GM12892 (cell line): ENCODE data around the gene FOLR3.
"Not testable (repeated sequence)": the region's sequence is repeated elsewhere in the genome, so short reads cannot be mapped to it uniquely, and the experiment has no call there.

Source experiments
- DNase-seq: peaks from one replicate; pipeline ENCODE4 v3.0.0; 2011; ENCODE audit not compliant: insufficient read length
- FAIRE-seq: peaks from 2 replicates; lab custom pipeline; 2011; peaks lifted over from hg19 to GRCh38; lab: Jason Lieb, UNC
- POLR2A ChIP-seq: IDR thresholded peaks from 2 replicates; pipeline ENCODE4 v1.6.1; 2011; ENCODE audit warnings: low read depth, low read length, control low read depth
- POLR2AphosphoS5 ChIP-seq: IDR thresholded peaks from 2 replicates; pipeline ENCODE4 v1.6.1; 2011; ENCODE audit warnings: low read depth, low read length, control low read depth
- TAF1 ChIP-seq: IDR thresholded peaks from 2 replicates; pipeline ENCODE4 v1.6.1; 2011; ENCODE audit warnings: low read depth, mild to moderate bottlenecking, control low read depth, low read length, borderline replicate concordance

FOLR3 gene

DNA sequence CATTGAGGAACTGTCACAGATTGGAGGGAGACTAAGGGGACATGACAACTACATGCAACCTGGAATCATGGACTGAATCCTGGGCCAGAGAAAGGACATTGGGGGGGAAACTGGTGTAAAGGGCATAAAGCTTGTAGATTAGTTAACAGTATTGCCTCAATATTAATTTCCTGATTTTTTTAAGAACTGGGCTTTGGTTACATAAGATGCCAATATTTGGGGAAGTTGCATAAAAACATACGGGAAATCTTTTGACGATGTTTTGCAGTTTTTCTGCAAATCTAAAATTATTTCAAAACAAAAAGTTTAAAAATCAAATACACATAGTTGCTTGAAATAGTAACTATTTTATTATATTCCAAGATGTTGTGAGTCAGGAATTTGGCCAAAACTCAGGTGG is 2.9 kb upstream of the FOLR3 start:
- FAIRE-seq = no peak
- TF ChIP-seq POLR2AphosphoS5 (no peak), POLR2A (no peak), TAF1 (no peak)
- DNase-seq = no peak

DNA sequence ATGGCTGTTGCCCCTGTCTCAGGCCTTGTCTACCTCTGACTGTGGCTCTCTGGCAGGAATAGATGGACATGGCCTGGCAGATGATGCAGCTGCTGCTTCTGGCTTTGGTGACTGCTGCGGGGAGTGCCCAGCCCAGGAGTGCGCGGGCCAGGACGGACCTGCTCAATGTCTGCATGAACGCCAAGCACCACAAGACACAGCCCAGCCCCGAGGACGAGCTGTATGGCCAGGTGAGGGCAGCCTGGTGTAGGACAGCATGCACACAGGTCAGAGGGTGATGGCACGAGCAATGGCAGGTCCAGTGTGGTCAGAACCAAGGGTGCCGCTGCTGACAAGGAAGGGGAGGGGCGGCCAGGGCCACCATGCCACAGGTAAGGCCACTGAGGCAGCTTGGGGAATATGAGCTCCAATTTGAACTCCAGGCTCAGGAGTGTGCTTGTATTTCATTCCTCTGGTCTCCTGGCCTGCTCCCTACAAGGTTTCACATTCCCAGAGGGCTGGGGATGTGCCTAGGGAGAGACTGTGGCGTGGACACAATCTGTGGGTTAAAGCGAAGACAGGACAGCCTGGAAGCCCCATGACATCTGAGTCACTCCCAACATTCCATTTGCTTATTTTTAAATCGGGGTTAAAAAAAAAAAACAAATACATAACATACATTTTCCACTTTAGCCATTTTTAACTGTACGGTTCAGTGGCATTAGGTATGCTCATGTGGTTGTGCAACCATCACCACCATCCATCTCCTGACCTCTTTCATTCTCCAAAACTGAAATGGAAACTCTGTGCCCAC is 562 bp downstream of the FOLR3 start:
- no peak for FAIRE-seq
- DNase-seq = no peak
- TF ChIP-seq TAF1 (no peak), POLR2A (no peak), POLR2AphosphoS5 (no peak)

DNA sequence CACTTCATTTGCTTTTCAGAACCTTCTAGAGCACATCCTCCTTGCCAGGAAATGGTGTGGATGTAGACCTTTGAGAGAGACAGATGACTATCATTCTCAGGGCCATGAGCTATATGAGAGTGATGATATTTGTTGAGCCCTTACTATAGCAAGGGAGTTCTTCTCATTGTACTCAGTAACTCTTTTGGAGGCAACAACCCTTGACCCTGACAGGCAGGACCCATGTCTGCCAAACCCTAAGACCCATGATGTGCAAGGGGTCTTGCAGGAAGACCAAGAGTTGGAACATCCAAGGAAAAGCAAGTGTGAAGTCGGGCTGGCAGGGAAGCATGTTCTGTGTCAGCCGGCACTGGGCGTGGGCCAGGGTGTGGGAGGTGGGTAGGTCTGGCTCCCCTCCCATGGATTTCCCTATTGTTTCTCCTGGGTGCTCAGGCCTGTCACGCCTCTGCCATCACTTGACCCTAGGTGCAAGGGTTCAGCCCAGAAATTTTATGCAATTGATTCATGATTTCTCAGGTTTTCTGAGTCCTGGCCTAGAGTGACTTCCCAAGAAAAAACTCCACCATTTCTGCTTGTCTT is 1.2 kb downstream of the FOLR3 start:
- no peak for FAIRE-seq
- no peak for TF ChIP-seq TAF1

DNA sequence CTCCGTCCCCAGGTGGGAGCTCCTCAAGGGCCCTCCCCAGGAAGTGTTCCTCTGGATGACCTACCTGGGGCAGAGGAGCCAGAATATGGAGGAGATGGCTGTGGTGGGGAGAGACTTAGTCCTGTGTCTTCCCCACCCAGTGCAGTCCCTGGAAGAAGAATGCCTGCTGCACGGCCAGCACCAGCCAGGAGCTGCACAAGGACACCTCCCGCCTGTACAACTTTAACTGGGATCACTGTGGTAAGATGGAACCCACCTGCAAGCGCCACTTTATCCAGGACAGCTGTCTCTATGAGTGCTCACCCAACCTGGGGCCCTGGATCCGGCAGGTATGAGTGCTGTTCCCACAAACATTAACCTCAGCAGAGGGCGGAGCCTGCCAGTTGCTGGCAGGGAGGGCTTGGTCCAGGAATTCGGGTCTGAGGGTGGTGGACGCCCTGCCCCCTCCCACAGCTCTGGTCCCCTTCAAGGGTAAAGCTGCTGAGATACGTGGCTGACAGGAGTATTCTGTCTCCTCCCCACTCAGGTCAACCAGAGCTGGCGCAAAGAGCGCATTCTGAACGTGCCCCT is 3.4 kb downstream of the FOLR3 start:
- FAIRE-seq (no peak), DNase-seq (no peak)
- TF ChIP-seq TAF1 (no peak), POLR2A (no peak), POLR2AphosphoS5 (no peak)

More for the DNA sequence above, 1.2 kb downstream of the FOLR3 start:
- DNase-seq = no peak

DNA sequence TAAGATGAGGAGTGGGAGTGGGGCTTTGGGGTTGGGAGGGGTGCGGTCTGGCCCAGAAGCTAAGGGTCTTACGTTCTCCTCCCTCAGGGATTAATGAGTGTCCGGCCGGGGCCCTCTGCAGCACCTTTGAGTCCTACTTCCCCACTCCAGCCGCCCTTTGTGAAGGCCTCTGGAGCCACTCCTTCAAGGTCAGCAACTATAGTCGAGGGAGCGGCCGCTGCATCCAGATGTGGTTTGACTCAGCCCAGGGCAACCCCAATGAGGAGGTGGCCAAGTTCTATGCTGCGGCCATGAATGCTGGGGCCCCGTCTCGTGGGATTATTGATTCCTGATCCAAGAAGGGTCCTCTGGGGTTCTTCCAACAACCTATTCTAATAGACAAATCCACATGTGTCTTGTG is 4.0 kb downstream of the FOLR3 start:
- no peak for FAIRE-seq
- TF ChIP-seq POLR2AphosphoS5 = no peak
- TF ChIP-seq TAF1 = no peak
- TF ChIP-seq POLR2A = no peak

DNA sequence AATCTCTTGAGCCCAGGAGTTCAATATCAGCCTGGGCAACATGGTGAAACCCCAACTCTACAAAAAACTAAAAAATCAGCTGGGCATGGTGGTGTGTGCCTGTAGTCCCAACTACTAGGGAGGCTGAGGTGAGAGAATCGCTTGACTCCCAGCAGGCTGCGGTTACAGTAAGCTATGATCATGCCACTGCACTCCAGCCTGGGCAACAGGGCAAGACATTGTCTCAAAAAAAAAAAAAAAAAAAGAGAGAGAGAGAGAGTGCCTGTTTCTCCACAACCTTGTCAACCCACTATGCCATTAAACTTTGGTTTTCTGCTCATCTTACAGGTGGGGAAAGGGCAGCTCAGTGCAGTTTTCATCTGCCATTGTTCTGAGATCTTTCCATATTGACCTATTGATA is 5.1 kb downstream of the FOLR3 start:
- no peak for FAIRE-seq

More for the DNA sequence above, 4.0 kb downstream of the FOLR3 start:
- no peak for DNase-seq

DNA sequence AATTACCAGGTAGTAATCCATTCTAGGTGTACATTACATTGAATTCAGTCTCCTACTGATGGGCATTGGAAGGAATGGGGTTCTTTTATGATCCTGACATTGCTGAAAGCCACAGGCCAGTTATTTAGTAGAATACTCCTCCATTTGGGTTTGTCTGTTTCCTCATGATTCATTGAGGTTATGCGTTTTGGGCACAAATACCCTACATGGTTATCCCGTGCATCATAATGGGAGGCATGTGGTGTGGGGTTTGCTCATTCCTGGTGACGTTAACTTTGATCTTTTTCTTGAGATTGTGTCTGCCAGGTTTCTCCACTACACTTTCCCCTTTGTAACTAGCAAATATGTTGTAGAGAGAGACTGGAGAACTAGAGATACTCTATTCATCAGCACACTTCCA is 5.5 kb downstream of the FOLR3 start:
- TF ChIP-seq TAF1 (no peak), POLR2AphosphoS5 (no peak), POLR2A (no peak)
- DNase-seq = no peak
- no peak for FAIRE-seq

More for the DNA sequence above, 5.1 kb downstream of the FOLR3 start:
- no peak for TF ChIP-seq TAF1
- TF ChIP-seq POLR2AphosphoS5 = no peak
- TF ChIP-seq POLR2A = no peak
- DNase-seq = no peak

DNA sequence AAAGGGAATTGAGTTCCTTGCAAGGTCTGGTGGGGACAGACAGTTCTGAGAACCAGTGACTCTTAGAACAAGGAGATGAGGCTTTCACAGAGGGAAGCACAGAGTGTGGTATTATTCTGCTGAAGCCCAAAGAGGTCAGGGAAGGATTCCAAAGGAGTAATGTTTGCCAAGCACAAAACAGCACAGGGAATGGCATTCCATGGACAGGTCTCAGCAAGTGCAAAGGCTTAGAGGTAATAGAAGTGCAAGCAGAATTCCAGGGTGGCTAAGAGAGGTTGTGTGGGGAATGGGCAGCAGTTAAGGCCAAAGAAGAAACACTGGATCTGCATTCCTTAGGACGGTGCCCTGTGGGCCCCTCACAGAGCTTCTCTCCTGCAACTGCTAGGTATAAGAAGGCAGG is 6.6 kb downstream of the FOLR3 start:
- FAIRE-seq, DNase-seq: not testable (repeated sequence)

DNA sequence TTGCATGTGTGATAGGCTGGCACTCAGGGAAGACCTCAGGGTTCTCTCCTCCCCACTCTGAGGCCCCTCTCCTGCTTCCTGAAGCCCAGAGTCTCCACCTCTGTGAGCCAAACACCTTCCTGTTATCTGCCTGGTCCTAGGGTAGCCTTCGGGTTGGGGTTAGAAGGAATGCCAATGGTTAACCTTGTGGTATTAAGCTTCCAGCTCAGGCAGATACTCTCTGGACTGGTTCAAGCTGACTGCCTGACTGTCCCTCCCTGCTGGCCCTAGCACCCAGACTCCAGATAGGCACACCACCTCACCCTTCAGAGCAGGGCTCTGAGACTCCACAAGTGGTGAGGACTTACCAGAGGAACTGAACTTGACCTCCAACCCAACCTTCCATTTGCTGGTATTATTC is 7.0 kb downstream of the FOLR3 start:
- FAIRE-seq = peak; percentile 67
- DNase-seq = not testable (repeated sequence)

DNA sequence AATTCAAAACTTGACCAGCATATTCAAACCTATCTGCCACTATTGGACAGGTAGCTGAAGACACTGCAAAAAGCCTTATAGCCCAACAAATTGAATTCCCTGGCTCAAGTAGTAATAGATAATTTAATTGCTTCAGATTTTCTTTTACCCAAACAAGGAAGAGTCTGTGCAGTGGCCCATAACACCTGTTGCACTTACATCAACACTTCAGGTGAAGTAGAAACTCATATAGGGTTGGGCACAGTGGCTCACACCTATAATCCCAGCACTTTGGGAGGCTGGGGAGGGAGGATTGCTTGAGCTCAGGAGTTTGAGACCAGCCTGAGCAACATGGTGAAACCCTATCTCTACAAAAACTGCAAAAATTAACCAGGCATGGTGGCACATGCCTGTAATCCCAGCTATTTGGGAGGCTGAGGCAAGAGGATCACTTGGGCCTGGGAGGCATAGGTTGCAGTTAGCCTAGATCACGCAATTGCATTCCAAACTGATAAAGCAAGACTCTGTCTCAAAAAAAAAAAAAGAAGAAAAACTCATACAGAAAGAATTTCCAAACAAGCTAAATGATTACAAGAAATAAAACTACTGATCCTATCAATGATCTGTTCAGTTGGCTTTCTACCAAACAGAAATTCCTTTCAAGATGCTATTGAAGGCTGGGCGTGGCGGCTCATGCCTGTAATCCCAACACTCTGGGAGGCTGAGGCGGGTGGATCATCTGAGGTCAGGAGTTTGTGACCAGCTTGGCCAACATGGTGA is 9.5 kb downstream of the FOLR3 start:
- FAIRE-seq (no peak), DNase-seq (no peak)
- TF ChIP-seq POLR2AphosphoS5 (no peak), POLR2A (no peak), TAF1 (no peak)

DNA sequence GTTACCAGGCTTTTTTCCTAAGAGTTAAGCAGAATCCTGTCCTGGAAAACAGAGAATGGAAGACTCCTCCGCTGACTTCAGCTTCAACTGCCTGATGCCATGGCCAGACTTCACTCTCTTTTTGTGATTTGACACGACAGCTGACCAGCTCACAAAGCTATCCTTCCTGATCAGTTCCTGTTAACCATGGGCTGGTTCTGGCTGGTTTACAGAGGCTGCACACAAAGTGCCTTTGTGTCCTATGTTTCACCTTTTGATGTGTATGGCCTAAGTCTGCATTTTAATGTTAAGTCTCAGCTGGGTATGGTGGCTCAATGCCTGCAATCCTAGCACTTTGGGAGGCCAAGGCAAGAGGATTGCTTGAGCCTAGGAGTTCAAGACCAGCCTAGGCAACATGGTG is 11.1 kb downstream of the FOLR3 start:
- TF ChIP-seq POLR2AphosphoS5 (no peak), POLR2A (no peak), TAF1 (no peak)
- FAIRE-seq (no peak), DNase-seq (no peak)

DNA sequence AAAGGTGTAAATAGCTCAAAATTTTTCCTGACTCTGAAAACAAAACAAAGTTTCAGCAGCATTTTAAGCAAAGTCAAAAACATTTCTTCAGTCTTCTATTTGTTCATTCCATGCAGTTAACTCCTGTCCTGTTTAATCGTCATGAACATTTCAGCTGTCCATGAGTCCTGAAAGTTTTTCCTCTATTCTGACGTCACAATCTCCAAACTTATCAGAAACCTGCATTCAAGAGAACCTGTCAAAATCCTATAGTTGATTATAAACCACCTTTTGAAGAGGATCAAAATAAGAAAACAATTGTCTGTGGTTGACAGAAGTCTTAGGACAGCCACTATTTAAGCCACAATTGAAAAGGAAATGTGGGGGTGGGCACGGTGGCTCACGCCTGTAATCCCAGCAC is 15.4 kb downstream of the FOLR3 start:
- DNase-seq (no peak), FAIRE-seq (no peak)

DNA sequence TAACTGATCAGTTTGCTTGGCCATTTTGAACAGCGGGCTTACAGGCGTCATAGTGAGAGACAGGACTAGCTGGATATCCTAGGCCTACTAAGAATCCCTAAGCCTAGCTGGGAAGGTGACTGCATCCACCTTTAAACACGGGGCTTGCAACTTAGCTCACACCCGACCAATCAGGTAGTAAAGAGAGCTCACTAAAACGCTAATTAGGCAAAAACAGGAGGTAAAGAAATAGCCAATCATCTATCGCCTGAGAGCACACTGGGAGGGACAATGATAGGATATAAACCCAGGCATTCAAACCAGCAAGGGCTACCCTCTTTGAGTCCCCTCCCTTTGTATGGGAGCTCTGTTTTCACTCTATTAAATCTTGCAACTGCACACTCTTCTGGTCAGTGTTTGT is 18.3 kb downstream of the FOLR3 start:
- DNase-seq, FAIRE-seq: not testable (repeated sequence)

More for the DNA sequence above, 15.4 kb downstream of the FOLR3 start:
- no peak for TF ChIP-seq TAF1
- no peak for TF ChIP-seq POLR2A
- no peak for TF ChIP-seq POLR2AphosphoS5
